Activated CD4-positive, alpha-beta T cell treated with anti-CD3 and anti-CD28 coated beads, Interleukin-2, Interleukin-6, amounts not matched to agents 100 ng/mL and 50 ng/mL, durations not matched to agents 16 hours and 8 hours (primary cell): ENCODE results near the gene ID3.

Experiments used
- DNase-seq: peaks from one replicate; pipeline ENCODE4 v3.0.0-alpha.2; 2020

The ID3 gene

GRCh38 chr1:23564529-23565122, 5.3 kb upstream of the ID3 start:
- no peak for DNase-seq

GRCh38 chr1:23563755-23564374, 4.6 kb upstream of the ID3 start:
- DNase-seq = no peak

GRCh38 chr1:23563003-23563402, 3.7 kb upstream of the ID3 start:
- DNase-seq = no peak

GRCh38 chr1:23562137-23562876, 3.0 kb upstream of the ID3 start:
- no peak for DNase-seq

- no peak for DNase-seq
Measured at GRCh38 chr1:23561813-23562100, 2.5 kb upstream of the ID3 start.

- DNase-seq = no peak
Measured at GRCh38 chr1:23561076-23561812, 1.9 kb upstream of the ID3 start.

- no peak for DNase-seq
Measured at GRCh38 chr1:23559985-23560741, 862 bp upstream of the ID3 start.

GRCh38 chr1:23558872-23559135, 497 bp downstream of the ID3 start:
- no peak for DNase-seq

GRCh38 chr1:23558140-23558871, 995 bp downstream of the ID3 start:
- no peak for DNase-seq

- peak; percentile 30 for DNase-seq
Measured at GRCh38 chr1:23557471-23558124, 1.7 kb downstream of the ID3 start.

- DNase-seq = no peak
Measured at GRCh38 chr1:23556635-23557470, 2.4 kb downstream of the ID3 start.

GRCh38 chr1:23555986-23556634, 3.2 kb downstream of the ID3 start:
- DNase-seq = no peak

- DNase-seq = no peak
Measured at GRCh38 chr1:23555270-23555985, 3.9 kb downstream of the ID3 start.

- peak; percentile 84 for DNase-seq
Measured at GRCh38 chr1:23554481-23555269, 4.6 kb downstream of the ID3 start.

GRCh38 chr1:23554127-23554480, 5.2 kb downstream of the ID3 start:
- DNase-seq = no peak

- no peak for DNase-seq
Measured at GRCh38 chr1:23553231-23554126, 5.8 kb downstream of the ID3 start.

- no peak for DNase-seq
Measured at GRCh38 chr1:23551849-23552248, 7.5 kb downstream of the ID3 start.

GRCh38 chr1:23548704-23549143, 10.6 kb downstream of the ID3 start:
- no peak for DNase-seq
